Nephron (organoid): ENCODE measurements around the gene IRAK1.
A peak's percentile ranks its signal among the peaks of the same experiment; 100 is the strongest.

ENCODE experiments used
- H3K27ac Mint-ChIP-seq, 3 experiments: 2 replicates each; pipeline ENCODE4 v1.8.0; 2020; ENCODE audit warnings: mixed read lengths in 3 of 3, mild to moderate bottlenecking in 2 of 3, moderate library complexity in 1 of 3
- H3K27me3 Mint-ChIP-seq: 2 replicates; pipeline ENCODE4 v1.8.0; 2021; ENCODE audit warnings: low read depth, mild to moderate bottlenecking, moderate library complexity, mixed read lengths
- H3K36me3 Mint-ChIP-seq: 2 replicates; pipeline ENCODE4 v1.8.0; 2020; ENCODE audit warnings: low read depth, mixed read lengths
- H3K4me1 Mint-ChIP-seq: 2 replicates; pipeline ENCODE4 v1.8.0; 2020; ENCODE audit warnings: mixed read lengths
- H3K4me3 Mint-ChIP-seq, 3 experiments: 2 replicates each; pipeline ENCODE4 v1.8.0; 2020; ENCODE audit warnings: mild to moderate bottlenecking in 3 of 3, mixed read lengths in 3 of 3, moderate library complexity in 2 of 3
- H3K9me3 Mint-ChIP-seq: 2 replicates; pipeline ENCODE4 v1.8.0; 2020; ENCODE audit warnings: mixed read lengths
- TF ChIP-seq, protein P1 (sequence below), 3 experiments: fragments of 200-600 bp; sonication (generic); IDR thresholded peaks; one replicate each; pipeline ENCODE4 v1.5.0; 2021; ENCODE audit warnings: antibody characterized with exemption in 3 of 3; ENCODE audit not compliant: unreplicated experiment in 3 of 3

Gene IRAK1

DNA sequence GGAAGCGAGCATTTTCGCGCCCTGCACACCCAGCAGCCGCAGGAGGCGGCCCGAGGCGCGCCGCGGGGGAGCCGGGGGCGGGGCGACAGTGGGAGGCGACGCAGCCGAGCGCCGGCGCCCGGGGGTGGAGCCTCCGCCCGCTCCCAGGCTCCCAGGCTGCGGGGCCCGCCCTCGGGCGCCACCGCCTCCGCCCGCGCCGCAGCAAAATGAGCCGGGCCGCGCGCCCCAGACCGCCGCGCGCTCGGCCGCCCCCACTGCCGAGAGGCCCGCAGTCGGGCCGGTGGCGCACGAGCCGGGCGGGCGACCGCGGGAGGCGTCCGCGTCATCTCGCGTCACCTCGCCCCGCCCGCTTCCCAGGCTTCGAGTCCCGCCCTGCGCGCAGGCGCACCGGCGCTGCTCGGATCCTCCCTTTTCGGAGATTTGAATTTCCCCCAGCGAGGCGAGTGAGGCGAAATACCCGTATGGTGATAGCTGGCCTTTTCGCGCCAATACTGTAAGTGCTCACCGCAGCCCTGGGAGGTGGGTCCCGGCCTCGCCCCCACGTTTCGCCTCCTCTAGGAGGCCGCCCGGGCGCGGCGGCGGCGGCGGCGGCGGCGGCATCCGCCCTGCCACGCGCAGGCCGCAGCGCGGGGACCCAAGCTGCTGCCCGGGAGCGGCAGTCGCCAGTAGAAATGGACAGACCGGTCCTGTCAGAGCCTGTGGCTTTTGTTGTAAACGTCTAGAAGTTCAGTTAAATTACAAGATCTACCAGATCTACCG is 47.2 kb downstream of the IRAK1 start, which contains the start of gene TMEM187:
TSS of gene TMEM187 (plus strand) at position 387 of the 759 bp plus-strand sequence. CDS start 9,309 bp downstream, outside the sequence.
- Mint-ChIP-seq H3K27ac (peak within 1 kb of the TSS; percentile 99 to 100 (median 100)), H3K27me3 (peaks cover under 1% of the 10 kb centered on the region), H3K36me3 (peaks cover 2% of the 10 kb centered on the region), H3K4me1 (peaks cover 48% of the 10 kb centered on the region), H3K4me3 (peak within 1 kb of the TSS; percentile 96 to 100 (median 100)), H3K9me3 (no peaks in the 10 kb centered on the region)
- TF ChIP-seq, protein P1, sequence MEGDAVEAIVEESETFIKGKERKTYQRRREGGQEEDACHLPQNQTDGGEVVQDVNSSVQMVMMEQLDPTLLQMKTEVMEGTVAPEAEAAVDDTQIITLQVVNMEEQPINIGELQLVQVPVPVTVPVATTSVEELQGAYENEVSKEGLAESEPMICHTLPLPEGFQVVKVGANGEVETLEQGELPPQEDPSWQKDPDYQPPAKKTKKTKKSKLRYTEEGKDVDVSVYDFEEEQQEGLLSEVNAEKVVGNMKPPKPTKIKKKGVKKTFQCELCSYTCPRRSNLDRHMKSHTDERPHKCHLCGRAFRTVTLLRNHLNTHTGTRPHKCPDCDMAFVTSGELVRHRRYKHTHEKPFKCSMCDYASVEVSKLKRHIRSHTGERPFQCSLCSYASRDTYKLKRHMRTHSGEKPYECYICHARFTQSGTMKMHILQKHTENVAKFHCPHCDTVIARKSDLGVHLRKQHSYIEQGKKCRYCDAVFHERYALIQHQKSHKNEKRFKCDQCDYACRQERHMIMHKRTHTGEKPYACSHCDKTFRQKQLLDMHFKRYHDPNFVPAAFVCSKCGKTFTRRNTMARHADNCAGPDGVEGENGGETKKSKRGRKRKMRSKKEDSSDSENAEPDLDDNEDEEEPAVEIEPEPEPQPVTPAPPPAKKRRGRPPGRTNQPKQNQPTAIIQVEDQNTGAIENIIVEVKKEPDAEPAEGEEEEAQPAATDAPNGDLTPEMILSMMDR (IDR thresholded peaks at IDR 0.05; ENCODE audit: unreplicated experiment in 3 of 3) = no peak

DNA sequence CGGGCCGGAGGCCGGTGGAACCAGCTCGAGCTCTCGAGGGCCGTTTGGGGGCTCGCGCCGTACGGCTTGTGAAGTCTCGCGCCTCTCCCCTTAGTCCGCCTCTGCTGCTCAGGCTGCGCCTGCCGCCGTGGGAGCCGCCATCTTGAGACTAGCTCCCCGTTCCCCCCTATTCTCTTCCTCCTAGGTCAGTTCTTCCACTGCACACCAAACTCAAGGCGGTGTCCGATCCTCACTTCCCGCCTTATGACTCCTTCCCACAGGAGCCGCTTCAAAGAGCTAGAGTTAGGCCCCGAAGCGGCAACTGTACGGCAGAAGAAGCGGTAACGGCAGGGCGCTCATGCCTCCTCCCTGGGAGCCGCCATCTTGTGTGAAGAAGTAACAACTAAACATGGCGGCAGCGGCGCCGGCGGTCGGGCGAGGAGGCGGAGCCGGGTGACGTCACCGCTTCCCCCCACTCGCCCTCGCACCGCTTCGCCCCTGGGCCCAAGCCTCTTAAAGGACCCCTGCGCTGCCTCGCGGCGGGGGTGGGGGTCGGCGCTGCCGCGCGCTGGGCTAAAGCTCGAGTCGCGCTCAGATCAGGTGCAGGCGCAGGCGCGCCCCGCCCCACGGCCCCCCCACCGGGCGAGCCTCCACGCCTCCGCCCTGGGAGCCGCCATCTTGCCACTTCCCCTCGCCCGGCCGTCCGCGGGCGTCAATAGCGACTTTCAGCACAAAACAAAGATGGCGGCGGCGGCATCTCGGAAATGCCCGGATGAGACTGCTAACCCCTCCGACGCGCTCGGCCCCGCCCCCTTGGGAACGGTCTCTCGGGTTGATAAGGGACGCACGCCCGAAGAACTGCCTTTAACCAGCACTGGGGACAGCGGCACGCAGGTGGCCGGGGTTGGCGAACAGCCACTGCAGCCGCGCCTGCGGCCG is 48.0 kb downstream of the IRAK1 start, which contains the start of gene HCFC1:
TSS of gene HCFC1 (minus strand) at position 369 of the 918 bp plus-strand sequence. CDS start 978 bp downstream, outside the sequence.
- Mint-ChIP-seq H3K27ac (peak within 1 kb of the TSS; percentile 99 to 100 (median 100)), H3K9me3 (no peaks in the 10 kb centered on the region), H3K4me1 (peaks cover 56% of the 10 kb centered on the region), H3K36me3 (peaks cover 6% of the 10 kb centered on the region), H3K4me3 (peak within 1 kb of the TSS; percentile 96 to 100 (median 100)), H3K27me3 (peaks cover 5% of the 10 kb centered on the region)
- TF ChIP-seq, protein P1 (IDR thresholded peaks at IDR 0.05; ENCODE audit: unreplicated experiment in 3 of 3) = no peak

DNA sequence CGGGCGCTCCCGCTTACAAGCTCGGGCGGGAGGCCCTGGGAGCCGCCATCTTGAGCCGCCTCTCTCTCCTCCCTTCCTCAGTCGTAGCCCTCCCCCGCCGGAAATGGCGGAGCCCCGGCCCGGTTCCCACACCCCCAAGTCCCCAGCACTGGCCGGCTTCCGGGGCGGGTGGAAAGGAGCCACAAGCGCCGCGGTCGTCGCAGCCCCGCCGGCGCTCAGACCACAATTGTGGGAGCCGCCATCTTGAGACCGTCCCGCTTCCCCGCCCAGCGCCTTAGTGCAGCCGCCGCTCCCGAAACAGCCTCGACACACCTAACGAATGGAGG is 48.6 kb downstream of the IRAK1 start:
- Mint-ChIP-seq H3K4me3 (peak overlapping the region; percentile 96 to 100 (median 100)), H3K27me3 (peaks cover 5% of the 10 kb centered on the region), H3K27ac (peak overlapping the region; percentile 99 to 100 (median 100)), H3K9me3 (no peaks in the 10 kb centered on the region), H3K4me1 (peaks cover 62% of the 10 kb centered on the region), H3K36me3 (peaks cover 6% of the 10 kb centered on the region)
- TF ChIP-seq, protein P1 (IDR thresholded peaks at IDR 0.05; ENCODE audit: unreplicated experiment in 3 of 3) = no peak

DNA sequence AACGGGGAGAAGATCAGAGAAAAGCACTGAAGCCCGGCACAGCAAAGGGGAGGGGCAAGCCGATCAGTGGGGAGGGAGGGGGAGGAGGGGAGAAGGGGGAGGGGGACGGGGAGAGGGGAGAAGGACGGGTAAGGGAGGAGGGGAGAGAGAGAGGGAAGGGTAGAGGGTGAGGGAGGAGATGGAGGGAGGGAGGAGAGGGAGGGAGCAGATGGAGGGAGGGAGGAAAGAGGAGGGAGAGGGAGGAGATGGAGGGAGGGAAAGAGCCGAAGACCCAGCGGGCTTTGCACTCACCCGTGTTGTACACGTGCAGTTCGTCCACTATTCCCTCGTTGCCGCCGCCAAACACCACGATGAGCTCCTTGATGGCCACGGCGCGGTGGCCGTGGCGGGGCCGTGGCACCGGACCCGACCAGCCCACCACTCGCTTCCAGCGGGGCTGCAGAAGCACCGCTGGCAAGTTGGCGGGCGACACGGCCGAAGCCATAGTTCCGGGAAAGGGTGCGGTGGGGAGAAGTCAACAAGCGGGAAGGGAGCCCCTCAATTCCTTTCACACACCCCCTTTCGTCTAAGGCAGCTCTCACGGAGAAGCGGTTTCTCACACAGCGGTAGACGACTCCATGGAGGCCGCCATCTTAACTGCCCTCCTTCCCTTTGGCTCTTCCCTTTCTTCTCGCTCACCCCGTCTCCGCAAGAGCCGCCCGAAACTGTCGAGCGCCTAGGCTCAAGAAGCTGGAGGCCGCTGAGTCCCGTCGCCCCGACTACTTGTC is 49.2 kb downstream of the IRAK1 start:
- Mint-ChIP-seq H3K27me3 (peaks cover 5% of the 10 kb centered on the region), H3K36me3 (peaks cover 6% of the 10 kb centered on the region), H3K9me3 (no peaks in the 10 kb centered on the region), H3K4me1 (peaks cover 60% of the 10 kb centered on the region), H3K27ac (peak overlapping the region; percentile 99 to 100 (median 100)), H3K4me3 (peak overlapping the region; percentile 96 to 100 (median 100))
- TF ChIP-seq, protein P1 (IDR thresholded peaks at IDR 0.05; ENCODE audit: unreplicated experiment in 3 of 3) = no peak

DNA sequence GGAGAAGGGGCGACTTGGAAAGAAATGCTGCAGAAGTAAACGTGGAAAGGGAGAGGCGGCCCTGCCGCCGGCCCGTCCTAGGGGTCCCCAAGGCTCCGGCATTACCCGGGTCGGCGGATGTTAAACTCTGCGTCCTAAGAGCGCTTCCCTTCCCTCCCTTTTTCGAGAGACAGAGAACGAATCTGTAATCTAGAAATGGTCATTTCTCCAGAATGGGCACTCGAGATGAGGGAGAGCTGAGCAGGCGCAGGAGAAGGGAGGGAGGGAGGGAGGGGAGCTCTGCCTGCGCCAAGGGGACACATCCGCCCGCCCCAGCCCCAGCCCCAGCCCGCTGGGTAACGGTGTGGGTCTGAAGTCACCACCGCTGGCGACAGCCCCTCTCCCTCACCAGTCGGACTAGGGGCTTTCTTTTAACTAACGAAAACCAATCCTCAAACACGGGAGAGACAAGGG is 49.8 kb downstream of the IRAK1 start:
- Mint-ChIP-seq H3K9me3 (no peaks in the 10 kb centered on the region), H3K27me3 (peaks cover 5% of the 10 kb centered on the region), H3K36me3 (peaks cover 8% of the 10 kb centered on the region), H3K27ac (peak overlapping the region; percentile 99 to 100 (median 100)), H3K4me1 (peaks cover 58% of the 10 kb centered on the region), H3K4me3 (peak overlapping the region; percentile 96 to 100 (median 100))
- TF ChIP-seq, protein P1 (IDR thresholded peaks at IDR 0.05; ENCODE audit: unreplicated experiment in 3 of 3) = no peak
